HG03432 (cell line): ENCODE data around the gene ZNF438.
"Not testable (repeated sequence)": the region's sequence is repeated elsewhere in the genome, so short reads cannot be mapped to it uniquely, and the experiment has no call there.

Experiments
- ATAC-seq: cut with Tn5 transposase; IDR thresholded peaks from one replicate; pipeline ENCODE4 v1.9.1; 2021; ENCODE audit warnings: mild to moderate bottlenecking, moderate library complexity; ENCODE audit not compliant: unreplicated experiment

Gene ZNF438

GRCh38 chr10:31042670-31043069 is 11.0 kb upstream of the ZNF438 start:
- no peak for ATAC-seq

- ATAC-seq: no peak
Measured at GRCh38 chr10:31041011-31041410, 9.3 kb upstream of the ZNF438 start.

- not testable (repeated sequence) for ATAC-seq
Measured at GRCh38 chr10:31039006-31039405, 7.3 kb upstream of the ZNF438 start.

- no peak for ATAC-seq
Measured at GRCh38 chr10:31037749-31038148, 6.1 kb upstream of the ZNF438 start.

- ATAC-seq: no peak
Measured at GRCh38 chr10:31036209-31036608, 4.5 kb upstream of the ZNF438 start.

GRCh38 chr10:31035266-31035798 is 3.7 kb upstream of the ZNF438 start:
- no peak for ATAC-seq

- no peak for ATAC-seq
Measured at GRCh38 chr10:31034098-31034909, 2.6 kb upstream of the ZNF438 start.

- no peak for ATAC-seq
Measured at GRCh38 chr10:31033147-31033546, 1.5 kb upstream of the ZNF438 start.

- peak; percentile 85 for ATAC-seq
Measured at GRCh38 chr10:31032258-31033132, 830 bp upstream of the ZNF438 start.

- no peak for ATAC-seq
Measured at GRCh38 chr10:31031205-31031557, 484 bp downstream of the ZNF438 start.

- no peak for ATAC-seq
Measured at GRCh38 chr10:31030800-31031199, 865 bp downstream of the ZNF438 start.

GRCh38 chr10:31030260-31030659 is 1.4 kb downstream of the ZNF438 start:
- no peak for ATAC-seq

- ATAC-seq: no peak
Measured at GRCh38 chr10:31028081-31028480, 3.6 kb downstream of the ZNF438 start.

GRCh38 chr10:31026279-31026678 is 5.4 kb downstream of the ZNF438 start:
- ATAC-seq: not testable (repeated sequence)

GRCh38 chr10:31025142-31025541 is 6.5 kb downstream of the ZNF438 start:
- ATAC-seq: no peak

- ATAC-seq: no peak
Measured at GRCh38 chr10:31023558-31023957, 8.1 kb downstream of the ZNF438 start.

GRCh38 chr10:31020209-31020608 is 11.5 kb downstream of the ZNF438 start:
- ATAC-seq: no peak

GRCh38 chr10:31018962-31019361 is 12.7 kb downstream of the ZNF438 start:
- ATAC-seq: no peak

- ATAC-seq: no peak
Measured at GRCh38 chr10:31018356-31018750, 13.3 kb downstream of the ZNF438 start.

- no peak for ATAC-seq
Measured at GRCh38 chr10:31017534-31018355, 13.9 kb downstream of the ZNF438 start.
